Fibroblast of the aortic adventitia (primary cell): ENCODE results near the gene POLR3C. TPM values are rescaled to one million over a fixed set of nuclear protein-coding genes. Genes with fewer than 3 reads are reported as not detected.
A peak's percentile ranks its signal among the peaks of the same experiment; 100 is the strongest.

ENCODE experiments used
- DNase-seq: peaks from one replicate; pipeline ENCODE4 v3.0.0-alpha.2; 2010; ENCODE audit warnings: low read depth
- H3K4me3 ChIP-seq: 2 replicates; pipeline ENCODE4 v1.5.1; 2011; ENCODE audit warnings: low read depth, mild to moderate bottlenecking, control low read depth, low read length, moderate library complexity
- total RNA-seq: library from RNA; depleted of rRNA; stranded (reverse); fragments of >200 nt; gene quantifications from 2 replicates; pipeline ENCODE4 v1.2.3, GENCODE V29; 2012; ENCODE audit warnings: low replicate concordance
- TF ChIP-seq, protein P1 (sequence below): IDR thresholded peaks from 2 replicates; pipeline ENCODE4 v1.5.1; 2011; ENCODE audit warnings: mild to moderate bottlenecking, low read length, control low read depth, inconsistent platforms; ENCODE audit not compliant: insufficient read depth

Gene POLR3C
- total RNA-seq, 1 donor: 58.6 TPM

DNA sequence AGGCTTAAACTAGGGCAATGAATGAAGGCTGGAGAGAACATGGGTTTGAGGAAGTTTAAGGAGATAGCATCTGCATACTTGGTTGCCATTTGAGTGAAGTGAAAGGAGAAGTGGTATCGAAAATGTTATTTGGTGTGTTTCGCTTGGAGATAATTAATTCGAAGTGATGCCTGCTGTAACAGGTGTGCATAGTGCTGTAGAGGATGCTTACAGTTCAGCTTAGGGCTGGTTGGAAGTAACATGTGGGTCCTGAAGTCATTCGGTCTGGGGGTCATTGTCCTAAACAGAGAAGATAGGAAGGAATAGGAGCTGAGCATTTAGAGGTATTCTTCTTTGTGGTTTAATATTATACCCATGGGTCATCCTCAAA, 21.1 kb downstream of the POLR3C start:
- TF ChIP-seq, protein P1, sequence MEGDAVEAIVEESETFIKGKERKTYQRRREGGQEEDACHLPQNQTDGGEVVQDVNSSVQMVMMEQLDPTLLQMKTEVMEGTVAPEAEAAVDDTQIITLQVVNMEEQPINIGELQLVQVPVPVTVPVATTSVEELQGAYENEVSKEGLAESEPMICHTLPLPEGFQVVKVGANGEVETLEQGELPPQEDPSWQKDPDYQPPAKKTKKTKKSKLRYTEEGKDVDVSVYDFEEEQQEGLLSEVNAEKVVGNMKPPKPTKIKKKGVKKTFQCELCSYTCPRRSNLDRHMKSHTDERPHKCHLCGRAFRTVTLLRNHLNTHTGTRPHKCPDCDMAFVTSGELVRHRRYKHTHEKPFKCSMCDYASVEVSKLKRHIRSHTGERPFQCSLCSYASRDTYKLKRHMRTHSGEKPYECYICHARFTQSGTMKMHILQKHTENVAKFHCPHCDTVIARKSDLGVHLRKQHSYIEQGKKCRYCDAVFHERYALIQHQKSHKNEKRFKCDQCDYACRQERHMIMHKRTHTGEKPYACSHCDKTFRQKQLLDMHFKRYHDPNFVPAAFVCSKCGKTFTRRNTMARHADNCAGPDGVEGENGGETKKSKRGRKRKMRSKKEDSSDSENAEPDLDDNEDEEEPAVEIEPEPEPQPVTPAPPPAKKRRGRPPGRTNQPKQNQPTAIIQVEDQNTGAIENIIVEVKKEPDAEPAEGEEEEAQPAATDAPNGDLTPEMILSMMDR: no peak
- no peak for DNase-seq
- H3K4me3 ChIP-seq: peak overlapping the region; percentile 69

DNA sequence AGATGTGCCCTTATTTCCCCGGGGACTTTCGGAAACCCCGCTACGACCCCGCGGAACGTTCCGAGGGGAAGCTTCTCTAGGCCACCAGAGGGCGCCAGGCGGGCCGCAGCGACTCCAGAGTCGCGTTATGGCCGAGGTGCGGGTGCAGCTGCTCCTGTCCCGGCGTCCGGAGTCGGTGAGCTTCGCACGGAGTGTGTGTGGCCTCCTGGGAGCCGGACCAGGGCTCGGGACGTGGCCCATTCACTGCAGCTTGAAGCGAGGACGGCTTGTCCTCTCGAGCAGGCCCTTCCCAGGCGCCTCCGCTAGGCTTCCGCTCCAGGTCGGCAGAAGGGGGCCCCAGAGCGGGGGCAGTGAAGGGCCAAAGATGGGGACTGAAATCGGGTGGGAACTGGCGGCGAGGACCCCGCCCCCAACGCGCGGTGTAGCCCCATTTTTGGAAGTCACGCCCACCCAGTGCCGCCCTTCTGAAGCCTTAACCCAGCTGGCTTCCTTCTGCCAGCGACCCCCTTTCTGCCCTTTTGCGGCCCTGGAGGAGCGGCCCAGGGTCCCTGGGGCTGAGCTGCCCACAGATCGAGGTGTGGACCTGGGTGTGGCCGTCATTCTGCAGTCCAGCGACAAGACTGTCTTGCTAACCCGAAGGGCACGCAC, 21.6 kb downstream of the POLR3C start, which contains the start of gene NUDT17:
NUDT17 (plus strand) TSS at position 117 of the 648 bp plus-strand sequence; CDS start at position 128, 11 bp downstream.
- peak; percentile 70 for DNase-seq
- peak within 1 kb of the TSS; percentile 69 for H3K4me3 ChIP-seq
- TF ChIP-seq, protein P1: peak; percentile 87

DNA sequence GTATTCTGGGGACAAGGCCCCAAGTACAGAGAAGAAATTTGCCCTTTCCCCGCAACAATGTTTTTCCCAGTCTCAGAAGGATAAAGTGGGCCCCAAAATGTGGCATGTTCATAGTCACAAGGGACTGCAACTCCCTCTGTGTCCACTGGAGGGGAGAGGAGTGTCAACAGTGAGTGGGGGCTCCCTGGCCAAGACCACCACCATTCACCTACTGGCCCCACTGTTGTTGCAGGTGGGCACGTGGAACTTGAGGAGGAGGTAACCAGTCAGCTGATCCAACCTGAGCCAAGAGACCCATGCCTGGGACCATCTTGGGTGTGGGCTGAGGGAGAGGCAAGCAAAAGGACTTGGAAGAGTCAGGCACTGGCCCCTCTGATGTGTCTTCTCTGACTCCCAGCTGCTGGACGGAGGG, 22.2 kb downstream of the POLR3C start:
- peak overlapping the region; percentile 69 for H3K4me3 ChIP-seq
- TF ChIP-seq, protein P1: peak; percentile 78
- peak; percentile 37 for DNase-seq

DNA sequence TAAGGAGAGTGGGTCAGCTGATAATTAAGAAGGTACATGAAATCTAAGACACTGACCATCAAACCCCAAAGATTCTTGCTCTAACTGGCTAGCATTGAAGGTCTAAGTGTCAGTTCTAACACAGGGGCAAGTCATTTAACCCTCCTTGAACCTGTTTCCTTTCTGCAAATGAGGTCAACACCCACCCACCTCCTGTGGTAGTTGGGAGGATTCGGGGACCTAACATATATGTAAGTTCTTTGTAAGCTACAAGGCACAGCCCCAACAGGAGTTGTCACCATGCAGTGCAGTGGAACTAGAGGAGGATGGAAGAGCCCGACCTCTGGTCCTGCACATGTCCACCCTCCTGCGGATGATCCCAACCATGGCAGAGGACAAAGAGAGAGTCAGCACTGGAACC, 23.8 kb downstream of the POLR3C start:
- TF ChIP-seq, protein P1: no peak
- no peak for DNase-seq
- no peak overlapping the region for H3K4me3 ChIP-seq

DNA sequence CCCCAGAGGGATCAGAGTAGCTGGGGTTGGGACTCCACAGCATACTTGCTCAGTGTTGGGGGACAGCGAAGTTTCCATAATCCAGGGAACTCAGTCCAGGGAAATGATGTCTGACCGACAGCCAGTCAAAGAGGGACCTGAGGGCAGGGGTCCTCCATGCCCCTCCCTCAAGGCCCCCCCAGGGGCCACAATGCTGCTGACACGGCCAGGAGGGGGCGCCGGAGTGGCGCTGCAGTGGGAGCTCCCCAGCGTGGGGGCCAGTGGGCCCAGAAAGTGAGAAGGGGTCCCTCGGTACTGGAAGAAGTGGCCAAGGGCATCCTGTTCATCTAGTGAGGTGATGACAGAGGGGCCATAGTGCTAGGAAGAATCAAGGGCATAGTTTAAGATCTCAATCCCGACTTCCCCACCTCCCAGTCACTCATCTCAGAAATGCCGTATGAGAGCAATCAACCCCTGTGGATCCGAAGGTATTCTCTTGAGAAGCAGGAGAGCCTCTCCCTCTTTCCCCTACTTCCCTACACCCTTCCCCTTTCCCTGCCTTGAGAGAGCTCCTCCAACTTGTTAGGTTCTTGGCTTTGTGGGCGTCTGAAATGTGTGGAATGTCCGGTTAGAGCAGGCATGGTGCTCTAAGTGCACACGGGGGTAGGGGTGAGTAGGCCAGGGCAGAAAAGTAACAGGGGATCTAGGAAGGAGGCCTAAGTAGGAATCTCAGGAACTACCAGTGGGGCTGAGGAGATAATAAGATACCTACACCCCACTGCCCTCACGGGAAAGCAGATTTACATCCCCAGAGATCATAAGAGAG, 25.6 kb downstream of the POLR3C start:
- DNase-seq: peak; percentile 75
- TF ChIP-seq, protein P1: peak; percentile 47
- H3K4me3 ChIP-seq: no peak overlapping the region

DNA sequence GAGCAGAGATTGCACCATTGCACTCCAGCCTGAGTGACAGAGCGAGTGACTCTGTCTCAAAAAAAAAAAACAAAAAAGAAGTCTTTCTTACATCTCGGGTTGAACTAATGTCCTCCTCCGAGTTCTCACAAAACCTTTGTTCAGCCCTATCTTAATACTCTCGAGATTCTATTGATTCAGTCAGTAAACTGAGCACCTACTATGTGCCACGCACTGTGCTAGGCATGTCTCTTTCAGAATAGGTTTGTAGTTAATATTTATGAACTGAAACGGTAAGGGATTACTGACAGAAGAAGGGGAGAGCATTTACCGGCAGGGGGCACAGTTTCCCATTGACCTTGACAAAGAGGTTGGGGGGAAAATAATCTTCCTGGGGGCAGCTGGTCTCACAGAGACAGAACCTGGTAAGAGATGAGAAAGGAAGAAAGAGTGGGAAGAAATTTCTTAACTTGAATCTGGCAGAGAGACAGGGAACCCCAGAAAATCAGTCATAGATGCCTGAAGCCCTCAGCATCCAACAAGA, 31.5 kb downstream of the POLR3C start:
- H3K4me3 ChIP-seq: no peak overlapping the region
- DNase-seq: no peak
- TF ChIP-seq, protein P1: peak; percentile 23
